ENCODE results near the gene USP25. TPM values are rescaled to one million over a fixed set of nuclear protein-coding genes. Genes with fewer than 3 reads are reported as not detected.

The USP25 gene
- polyA plus RNA-seq, 1 donor (not counting 4 experiments of a cell fraction or from before 2014, with no cell fraction given) = 17.8 TPM

- H4K20me1 ChIP-seq (ENCODE audit: control insufficient read depth, extremely low read depth, insufficient read depth, low read length) = no peaks in the 10 kb centered on the region
- no peak overlapping the region for H3K9ac ChIP-seq (ENCODE audit: control insufficient read depth, extremely low read depth, insufficient read depth, low read length)
- TF ChIP-seq CTCF (optimal IDR thresholded peaks at IDR 0.05 in 1 of 3, IDR thresholded peaks at IDR 0.05 in 1 of 3, conservative IDR thresholded peaks at IDR 0.05 in 1 of 3; ENCODE audit: extremely low read depth in 1 of 3, insufficient read depth in 2 of 3, low read length in 3 of 3) = no peak
- no peak for TF ChIP-seq EZH2 (IDR thresholded peaks at IDR 0.05; ENCODE audit: low read length)
- DNase-seq (ENCODE audit: low read depth, low spot score) = no peak
- no peak for FAIRE-seq
- no peaks in the 10 kb centered on the region for H3K27me3 ChIP-seq (ENCODE audit: control insufficient read depth, extremely low read depth, insufficient read depth, low read length)
- no peaks in the 10 kb centered on the region for H3K9me1 ChIP-seq (ENCODE audit: control insufficient read depth, extremely low read depth, insufficient read depth, low read length)
- no peaks in the 10 kb centered on the region for H3K79me2 ChIP-seq (ENCODE audit: control insufficient read depth, insufficient read depth, low read length)
- H2AFZ ChIP-seq (ENCODE audit: control insufficient read depth, low read length) = no peak overlapping the region
- no peaks in the 10 kb centered on the region for H3K36me3 ChIP-seq (ENCODE audit: control insufficient read depth in 2 of 2, extremely low read depth in 1 of 2, insufficient read depth in 2 of 2, low read length in 2 of 2)
- H3K4me1 ChIP-seq (ENCODE audit: control insufficient read depth, extremely low read depth, insufficient read depth, low read length) = no peaks in the 10 kb centered on the region
- H3K9me3 ChIP-seq (ENCODE audit: control insufficient read depth, low read depth, low read length) = no peaks in the 10 kb centered on the region
- H3K4me3 ChIP-seq (ENCODE audit: control insufficient read depth in 2 of 3, extremely low read depth in 1 of 3, insufficient read depth in 2 of 3, low read depth in 1 of 3, low read length in 3 of 3) = no peak overlapping the region
- dilution Hi-C loops (cut with MboI; ENCODE audit: extremely low pct_ligation_motif_present, low sequenced_read_pairs) = no loop called here
- H3K27ac ChIP-seq (ENCODE audit: control insufficient read depth, insufficient read depth, low read length) = no peak overlapping the region
- no peak overlapping the region for H3K4me2 ChIP-seq (ENCODE audit: control insufficient read depth, extremely low read depth, insufficient read depth, low read depth, low read length)
Observed at GRCh38 chr21:15688809-15689208, 41.0 kb upstream of the USP25 start.

- H3K4me1 ChIP-seq (ENCODE audit: control insufficient read depth, extremely low read depth, insufficient read depth, low read length) = no peaks in the 10 kb centered on the region
- H3K79me2 ChIP-seq (ENCODE audit: control insufficient read depth, insufficient read depth, low read length) = no peaks in the 10 kb centered on the region
- no peaks in the 10 kb centered on the region for H3K9me1 ChIP-seq (ENCODE audit: control insufficient read depth, extremely low read depth, insufficient read depth, low read length)
- no peaks in the 10 kb centered on the region for H4K20me1 ChIP-seq (ENCODE audit: control insufficient read depth, extremely low read depth, insufficient read depth, low read length)
- FAIRE-seq (no peak), DNase-seq (ENCODE audit: low read depth, low spot score) (no peak)
- H3K27me3 ChIP-seq (ENCODE audit: control insufficient read depth, extremely low read depth, insufficient read depth, low read length) = no peaks in the 10 kb centered on the region
- dilution Hi-C loops (cut with MboI; ENCODE audit: extremely low pct_ligation_motif_present, low sequenced_read_pairs) = no loop called here
- no peak for TF ChIP-seq EZH2 (IDR thresholded peaks at IDR 0.05; ENCODE audit: low read length)
- TF ChIP-seq CTCF (optimal IDR thresholded peaks at IDR 0.05 in 1 of 3, IDR thresholded peaks at IDR 0.05 in 1 of 3, conservative IDR thresholded peaks at IDR 0.05 in 1 of 3; ENCODE audit: extremely low read depth in 1 of 3, insufficient read depth in 2 of 3, low read length in 3 of 3) = no peak
- no peaks in the 10 kb centered on the region for H3K9me3 ChIP-seq (ENCODE audit: control insufficient read depth, low read depth, low read length)
- H3K4me3 ChIP-seq (ENCODE audit: control insufficient read depth in 2 of 3, extremely low read depth in 1 of 3, insufficient read depth in 2 of 3, low read depth in 1 of 3, low read length in 3 of 3) = no peak overlapping the region
- H2AFZ ChIP-seq (ENCODE audit: control insufficient read depth, low read length) = no peak overlapping the region
- no peak overlapping the region for H3K9ac ChIP-seq (ENCODE audit: control insufficient read depth, extremely low read depth, insufficient read depth, low read length)
- H3K36me3 ChIP-seq (ENCODE audit: control insufficient read depth in 2 of 2, extremely low read depth in 1 of 2, insufficient read depth in 2 of 2, low read length in 2 of 2) = no peaks in the 10 kb centered on the region
- H3K4me2 ChIP-seq (ENCODE audit: control insufficient read depth, extremely low read depth, insufficient read depth, low read depth, low read length) = no peak overlapping the region
- no peak overlapping the region for H3K27ac ChIP-seq (ENCODE audit: control insufficient read depth, insufficient read depth, low read length)
Observed at GRCh38 chr21:15692711-15693110, 37.1 kb upstream of the USP25 start.
